Left lobe of liver (tissue), 2 donors: Measurements from ENCODE around the gene BCL2L15. TPM values are rescaled to one million over a fixed set of nuclear protein-coding genes. Genes with fewer than 3 reads are reported as not detected.
A peak's percentile ranks its signal among the peaks of the same experiment; 100 is the strongest.
"Not testable (repeated sequence)": the region's sequence is repeated elsewhere in the genome, so short reads cannot be mapped to it uniquely, and the experiment has no call there.

Experiments
- ATAC-seq: fragments of 200-7000 bp; cut with Tn5 transposase; one replicate; pipeline ENCODE4 v1.9.1; 2020; ENCODE audit warnings: mild to moderate bottlenecking, moderate library complexity
- DNase-seq: peaks from one replicate; pipeline ENCODE4 v3.0.0-alpha.2; 2020; ENCODE audit warnings: low spot score
- total RNA-seq: library from RNA; stranded (reverse); gene quantifications from one replicate; pipeline ENCODE4 v1.2.1, GENCODE V29; 2021
- donor health status: DM: no; HTN: no; CAD: no; lungs with moderate emphysema.
- donor health status: DM: no; HTN: yes; CAD: no.

The BCL2L15 gene
- total RNA-seq, 1 donor from 2014 or later: 0.13 TPM

DNA sequence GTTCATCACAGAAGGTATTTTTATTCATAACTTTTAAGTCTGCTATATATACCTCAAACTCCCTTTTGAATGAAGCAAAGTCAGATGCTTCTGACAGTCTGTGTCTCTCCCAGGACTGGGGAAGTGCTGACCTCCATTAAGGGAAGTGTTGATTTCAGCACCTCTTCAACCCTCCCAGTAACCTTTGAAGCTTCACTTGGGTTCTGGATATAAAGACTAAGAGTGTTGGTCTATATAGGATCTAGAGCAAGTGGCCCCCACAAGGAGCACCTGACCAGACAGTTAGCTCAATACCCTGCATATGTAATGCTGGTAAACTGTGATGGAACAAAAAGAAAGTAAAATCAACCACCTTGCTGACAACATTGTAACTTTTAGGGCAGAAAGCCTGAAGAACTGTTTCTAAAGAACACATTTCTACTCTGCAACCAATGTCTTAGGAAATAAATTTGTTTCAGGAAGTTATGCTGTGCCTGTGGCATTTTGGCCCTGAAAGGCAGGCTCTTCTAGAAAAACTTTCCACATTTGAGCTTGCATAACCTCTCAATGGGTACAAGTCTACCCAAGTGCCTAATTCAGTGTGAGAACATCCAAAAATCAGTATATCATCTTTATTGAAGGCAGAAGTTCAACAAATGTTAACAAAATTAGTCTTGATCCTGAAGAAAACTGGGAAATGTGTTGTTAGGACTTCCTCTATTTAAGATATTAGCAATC, 15.0 kb downstream of the BCL2L15 start:
- ATAC-seq: no peak
- no peak for DNase-seq

DNA sequence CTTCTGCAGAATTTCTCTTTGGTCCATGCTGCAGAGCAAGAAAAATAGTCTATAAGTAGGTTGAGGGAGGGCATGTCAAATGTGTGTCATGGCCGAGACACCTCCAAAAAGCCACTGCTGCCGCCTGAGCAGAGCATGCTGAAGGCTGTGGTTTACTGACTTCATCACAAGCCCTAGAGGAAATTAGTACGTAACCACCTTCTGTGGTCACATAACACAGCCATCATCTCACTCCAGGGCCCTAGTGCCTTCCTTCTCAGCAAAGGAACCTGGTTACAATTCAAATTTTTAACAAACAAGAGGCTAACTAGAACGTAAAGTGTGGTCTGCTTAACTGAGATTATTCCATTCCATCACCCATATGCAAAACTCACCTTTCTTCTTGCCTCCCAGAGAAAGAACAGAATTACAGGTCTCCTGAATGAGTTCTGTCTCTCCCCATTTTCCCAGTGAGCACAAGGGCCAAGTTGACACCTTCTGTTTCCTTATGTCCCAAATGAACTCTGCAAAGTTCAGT, 15.7 kb downstream of the BCL2L15 start, which contains the start of gene PTPN22:
PTPN22 (minus strand) TSS at position 116 of the 517 bp plus-strand sequence.
- DNase-seq: no peak
- ATAC-seq: peak; percentile 51

DNA sequence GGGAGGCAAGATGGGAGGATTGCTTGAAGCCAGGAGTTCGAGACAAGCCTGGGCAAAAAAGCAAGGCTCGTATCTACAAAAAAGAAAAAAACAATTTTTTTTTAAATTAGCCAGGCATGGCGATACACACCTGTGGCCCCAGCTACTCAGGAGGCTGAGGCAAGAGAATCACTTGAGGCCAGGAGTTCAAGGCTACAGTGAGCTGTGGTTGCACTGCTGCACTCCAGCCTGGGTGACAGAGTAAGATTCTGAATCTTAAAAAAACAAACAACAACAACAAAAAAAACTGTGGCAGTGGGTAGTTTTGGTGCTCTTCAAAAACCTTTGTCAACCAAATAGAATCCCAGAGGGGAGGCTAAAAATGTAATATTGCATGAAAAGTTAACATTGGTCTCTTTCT, 16.6 kb downstream of the BCL2L15 start:
- ATAC-seq: no peak

GRCh38 chr1:113868387-113869083, 18.8 kb downstream of the BCL2L15 start:
- DNase-seq (no peak), ATAC-seq (no peak)

More for the DNA sequence above, 16.6 kb downstream of the BCL2L15 start:
- no peak for DNase-seq

GRCh38 chr1:113861641-113862040, 25.7 kb downstream of the BCL2L15 start:
- DNase-seq (no peak), ATAC-seq (no peak)

GRCh38 chr1:113860891-113861290, 26.5 kb downstream of the BCL2L15 start:
- ATAC-seq: no peak
- no peak for DNase-seq

GRCh38 chr1:113859478-113860175, 27.8 kb downstream of the BCL2L15 start:
- ATAC-seq (no peak), DNase-seq (no peak)

- ATAC-seq: no peak
- DNase-seq: no peak
Observed at GRCh38 chr1:113858982-113859381, 28.4 kb downstream of the BCL2L15 start.

- ATAC-seq: no peak
- no peak for DNase-seq
Observed at GRCh38 chr1:113858418-113858817, 29.0 kb downstream of the BCL2L15 start.

DNA sequence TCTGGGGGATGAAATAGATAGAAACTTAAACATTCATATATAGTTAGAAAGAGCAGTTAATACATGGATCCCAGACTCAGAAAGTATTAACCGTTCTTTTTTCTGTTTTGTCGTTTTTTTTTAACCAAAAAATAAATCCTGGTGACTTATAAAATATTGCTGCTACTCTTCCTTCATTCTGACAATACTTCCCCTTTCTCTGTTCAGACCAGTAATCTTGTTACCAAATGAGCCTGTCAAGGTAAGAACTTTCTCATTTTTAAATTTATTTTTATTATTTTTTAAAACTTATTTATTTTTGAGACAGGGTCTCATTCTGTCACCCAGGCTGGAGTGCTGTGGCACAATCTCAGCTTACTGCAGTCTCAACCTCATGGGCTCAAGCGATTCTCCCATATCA, 29.6 kb downstream of the BCL2L15 start:
- ATAC-seq (no peak), DNase-seq (no peak)

DNA sequence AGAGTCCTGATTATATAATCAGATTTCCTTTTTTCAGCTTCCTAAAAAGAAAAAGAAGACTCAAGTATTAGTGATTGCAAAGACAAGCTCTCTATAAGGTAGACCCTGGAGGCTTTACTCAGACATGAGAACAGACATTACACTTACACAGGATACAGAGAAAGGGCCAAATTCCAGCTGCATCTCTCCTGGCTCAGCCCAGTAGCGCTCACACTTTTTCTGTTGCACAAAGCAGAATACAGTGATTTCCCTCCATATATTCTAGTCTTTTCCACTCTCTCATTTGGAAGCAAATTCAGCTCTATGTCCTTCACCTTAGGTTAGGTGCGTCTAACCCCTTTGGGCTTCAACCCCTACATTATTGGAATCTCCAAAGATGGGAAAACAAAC, 31.0 kb downstream of the BCL2L15 start:
- ATAC-seq (no peak), DNase-seq (no peak)

GRCh38 chr1:113855630-113856400, 31.6 kb downstream of the BCL2L15 start:
- ATAC-seq: no peak
- no peak for DNase-seq

DNA sequence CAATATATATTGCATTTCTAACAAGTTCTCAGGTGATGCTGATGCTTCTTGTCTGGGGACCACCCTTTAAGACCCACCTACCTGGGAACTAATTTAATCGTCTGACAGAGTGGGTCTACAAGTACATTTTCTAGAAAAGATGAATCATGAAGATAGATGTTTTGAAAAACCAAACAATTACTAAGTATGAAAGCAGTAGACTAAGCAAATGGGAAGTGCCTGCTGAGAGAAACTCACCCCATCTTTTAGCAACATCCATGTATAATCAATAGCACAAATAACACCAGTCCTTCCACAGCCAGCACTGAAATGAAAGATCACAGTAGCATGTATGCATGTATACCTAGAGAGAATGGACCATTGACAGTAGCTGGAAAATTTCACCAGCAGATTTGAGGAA, 33.1 kb downstream of the BCL2L15 start:
- DNase-seq (no peak), ATAC-seq (no peak)

- not testable (repeated sequence) for DNase-seq, ATAC-seq
Observed at GRCh38 chr1:113852694-113853093, 34.7 kb downstream of the BCL2L15 start.

- no peak for DNase-seq
- ATAC-seq: no peak
Observed at GRCh38 chr1:113850127-113850796, 37.1 kb downstream of the BCL2L15 start.

DNA sequence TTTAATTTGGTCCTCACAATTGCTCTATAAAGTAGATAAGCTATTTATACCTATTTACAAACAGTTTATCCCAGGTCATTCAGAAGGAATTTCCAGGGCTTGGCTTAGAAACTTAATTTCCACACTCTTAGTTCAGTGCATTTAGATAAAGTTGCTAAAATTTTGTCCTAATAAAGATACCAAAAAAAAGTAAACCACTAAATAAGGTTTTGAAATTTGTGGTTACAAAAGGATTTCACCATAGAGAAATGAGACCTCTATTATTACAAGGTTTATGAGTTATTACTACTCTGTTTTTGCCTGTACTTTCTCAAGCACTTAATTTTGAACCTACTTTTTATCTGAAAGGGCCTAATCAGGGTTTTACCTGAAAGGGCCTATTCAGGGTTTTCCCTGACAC, 38.3 kb downstream of the BCL2L15 start:
- no peak for ATAC-seq
- no peak for DNase-seq

GRCh38 chr1:113846391-113847035, 40.9 kb downstream of the BCL2L15 start:
- no peak for ATAC-seq
- no peak for DNase-seq

GRCh38 chr1:113836534-113836933, 50.8 kb downstream of the BCL2L15 start:
- DNase-seq (no peak), ATAC-seq (no peak)

DNA sequence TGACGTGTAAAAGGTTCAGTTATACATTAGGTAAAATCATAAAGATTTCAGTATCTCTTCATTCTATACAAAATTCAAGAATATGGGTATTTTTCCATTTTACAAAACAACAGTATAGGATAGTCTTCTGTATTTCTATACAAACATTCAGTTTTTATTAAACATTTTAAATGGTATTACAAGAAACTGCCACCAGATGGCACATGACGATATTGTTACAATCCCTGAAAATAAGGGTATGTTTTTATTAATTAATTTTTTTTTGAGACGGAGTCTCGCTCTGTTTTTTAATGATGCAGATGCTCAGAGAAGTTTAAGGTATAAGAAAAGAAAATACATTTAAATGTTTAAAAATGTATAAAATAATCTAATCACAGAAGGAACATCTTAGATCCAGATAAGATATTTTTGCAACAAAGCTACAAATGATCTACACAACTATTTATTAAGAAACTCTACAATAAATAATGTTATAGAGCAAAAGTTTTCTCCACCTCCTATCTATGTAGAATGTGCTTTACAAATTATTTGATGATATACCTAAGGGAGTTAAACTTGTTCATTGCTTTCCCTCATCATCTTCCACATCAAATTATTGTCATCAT, 51.6 kb downstream of the BCL2L15 start:
- ATAC-seq (peak; percentile 60), DNase-seq (no peak)
